IMR-90 (cell line): ENCODE results near the gene NATD1. TPM values are rescaled to one million over a fixed set of nuclear protein-coding genes. Genes with fewer than 3 reads are reported as not detected.

Experiments
- ATAC-seq: fragments of 200-7000 bp; cut with Tn5 transposase; 2 replicates; pipeline ENCODE4 v1.9.1; 2020; ENCODE audit warnings: low read depth, mild to moderate bottlenecking, moderate library complexity
- BruUV-seq: library from RNA; stranded (reverse); fragments of 400-500 nt; replicated peaks from 2 replicates; lab custom pipeline; 2021; lab: Mats Ljungman, UMichigan
- CTCF ChIA-PET: fragments of 300-600 bp; formaldehyde crosslinking; extraction: SDS; loops from one replicate; lab custom pipeline; 2021; ENCODE audit warnings: antibody characterized with exemption; lab: Yijun Ruan, JAX
- POLR2A ChIA-PET: fragments of 300-600 bp; sonication (Branson Sonifier 250); formaldehyde crosslinking; loops from one replicate; lab custom pipeline; 2022; ENCODE audit warnings: antibody characterized with exemption; ENCODE audit not compliant: unreplicated experiment; lab: Charles Lee
- DNase-seq: peaks from one replicate; pipeline ENCODE4 v3.0.0; 2013
- H2AFZ ChIP-seq: replicated peaks from 2 replicates; pipeline ENCODE3; 2013; ENCODE audit warnings: low read length, mild to moderate bottlenecking; ENCODE audit not compliant: poor library complexity
- H2AK5ac ChIP-seq: 2 replicates; pipeline ENCODE4 v1.6.1; 2013; ENCODE audit warnings: low read depth, low read length, inconsistent platforms
- H2AK9ac ChIP-seq: replicated peaks from 2 replicates; pipeline ENCODE3; 2013; ENCODE audit warnings: mild to moderate bottlenecking, low read depth, low read length, moderate library complexity; ENCODE audit not compliant: poor library complexity
- H2BK120ac ChIP-seq: 2 replicates; pipeline ENCODE4 v1.6.1; 2013; ENCODE audit warnings: low read depth, low read length, inconsistent platforms
- H2BK15ac ChIP-seq: 3 replicates; pipeline ENCODE4 v1.6.1; 2013; ENCODE audit warnings: low read depth, low read length, inconsistent platforms
- H2BK20ac ChIP-seq: 2 replicates; pipeline ENCODE4 v1.6.1; 2013; ENCODE audit warnings: low read depth, mild to moderate bottlenecking, inconsistent platforms, low read length, moderate library complexity
- H2BK5ac ChIP-seq: 2 replicates; pipeline ENCODE4 v1.6.1; 2013; ENCODE audit warnings: mild to moderate bottlenecking, low read depth, low read length, inconsistent platforms; ENCODE audit not compliant: poor library complexity, severe bottlenecking
- H3K14ac ChIP-seq: replicated peaks from 2 replicates; pipeline ENCODE4 v1.6.1; 2013; ENCODE audit warnings: low read depth, low read length, inconsistent platforms
- H3K18ac ChIP-seq: 2 replicates; pipeline ENCODE4 v1.6.1; 2013; ENCODE audit warnings: low read depth, low read length, control low read depth
- H3K23ac ChIP-seq: 2 replicates; pipeline ENCODE4 v1.6.1; 2013; ENCODE audit warnings: low read depth, low read length, inconsistent platforms
- H3K27ac ChIP-seq: 2 replicates; pipeline ENCODE4 v1.5.1; 2013; ENCODE audit warnings: mild to moderate bottlenecking, control low read depth, low read length; ENCODE audit not compliant: insufficient read depth
- H3K27me3 ChIP-seq: 2 replicates; pipeline ENCODE4 v1.6.1; 2013; ENCODE audit warnings: low read length; ENCODE audit not compliant: control insufficient read depth, insufficient read depth
- H3K36me3 ChIP-seq: 2 replicates; pipeline ENCODE4 v1.6.1; 2013; ENCODE audit warnings: low read length, mixed read lengths; ENCODE audit not compliant: control insufficient read depth, insufficient read depth
- H3K4ac ChIP-seq: 2 replicates; pipeline ENCODE4 v1.6.1; 2013; ENCODE audit warnings: low read depth, low read length, inconsistent platforms
- H3K4me1 ChIP-seq: 2 replicates; pipeline ENCODE4 v1.6.1; 2013; ENCODE audit warnings: low read length, mixed read lengths; ENCODE audit not compliant: control insufficient read depth, insufficient read depth
- H3K4me2 ChIP-seq: 2 replicates; pipeline ENCODE4 v1.6.1; 2013; ENCODE audit warnings: low read depth, mild to moderate bottlenecking, control low read depth, low read length, moderate library complexity
- H3K4me3 ChIP-seq: 2 replicates; pipeline ENCODE4 v1.5.1; 2013; ENCODE audit warnings: low read depth, mild to moderate bottlenecking, control low read depth, low read length, moderate library complexity; ENCODE audit not compliant: insufficient read depth
- H3K56ac ChIP-seq: 2 replicates; pipeline ENCODE4 v1.6.1; 2013; ENCODE audit warnings: low read length, inconsistent platforms; ENCODE audit not compliant: insufficient read depth; ENCODE audit errors: extremely low read depth
- H3K79me1 ChIP-seq, 2 experiments: 2 replicates each; pipeline ENCODE4 v1.6.1; 2013; ENCODE audit warnings: low read length in 2 of 2, inconsistent platforms in 1 of 2, low read depth in 1 of 2
- H3K9ac ChIP-seq: 2 replicates; pipeline ENCODE4 v1.6.1; 2013; ENCODE audit warnings: low read depth, low read length, control low read depth
- H3K9me1 ChIP-seq: 2 replicates; pipeline ENCODE4 v1.6.1; 2013; ENCODE audit warnings: low read length, inconsistent platforms; ENCODE audit not compliant: insufficient read depth
- H3K9me3 ChIP-seq: 2 replicates; pipeline ENCODE4 v1.6.1; 2013; ENCODE audit warnings: low read length; ENCODE audit not compliant: control insufficient read depth, insufficient read depth
- H4K20me1 ChIP-seq: 2 replicates; pipeline ENCODE4 v1.6.1; 2013; ENCODE audit warnings: low read length, inconsistent platforms; ENCODE audit not compliant: insufficient read depth
- H4K5ac ChIP-seq: 2 replicates; pipeline ENCODE4 v1.6.1; 2013; ENCODE audit warnings: mild to moderate bottlenecking, low read depth, low read length, control low read depth
- H4K8ac ChIP-seq, 2 experiments: 2 replicates each; pipeline ENCODE4 v1.6.1; 2013; ENCODE audit warnings: low read depth in 2 of 2, low read length in 2 of 2, control low read depth in 1 of 2, inconsistent platforms in 1 of 2
- H4K91ac ChIP-seq: 2 replicates; pipeline ENCODE4 v1.6.1; 2013; ENCODE audit warnings: low read depth, low read length, inconsistent platforms; ENCODE audit not compliant: insufficient read depth
- BHLHE40 ChIP-seq: fragments of 150-350 bp; IDR thresholded peaks from 2 replicates; pipeline ENCODE4 v1.6.1; 2016; ENCODE audit warnings: mild to moderate bottlenecking, low read depth, low read length
- CTCF ChIP-seq: conservative IDR thresholded peaks from 2 replicates; pipeline ENCODE4 v1.5.1; 2012; ENCODE audit warnings: mild to moderate bottlenecking, low read depth, low read length, improper control_type of control experiment
- FOS ChIP-seq: fragments of 150-350 bp; IDR thresholded peaks from 2 replicates; pipeline ENCODE4 v1.6.1; 2016; ENCODE audit warnings: low read depth, low read length
- MAZ ChIP-seq: IDR thresholded peaks from 2 replicates; pipeline ENCODE4 v1.6.1; 2012; ENCODE audit warnings: low read depth, mild to moderate bottlenecking, low read length, improper control_type of control experiment, moderate library complexity, borderline replicate concordance
- MXI1 ChIP-seq: IDR thresholded peaks from 2 replicates; pipeline ENCODE4 v1.6.1; 2012; ENCODE audit warnings: low read depth, mild to moderate bottlenecking, low read length, moderate library complexity, borderline replicate concordance
- NFE2L2 ChIP-seq: fragments of 150-350 bp; IDR thresholded peaks from 2 replicates; pipeline ENCODE4 v1.6.1; 2016; ENCODE audit warnings: low read depth, mild to moderate bottlenecking, low read length
- POLR2A ChIP-seq: IDR thresholded peaks from 2 replicates; pipeline ENCODE4 v1.6.1; 2012; ENCODE audit warnings: mild to moderate bottlenecking, low read depth, low read length
- RAD21 ChIP-seq: IDR thresholded peaks from 2 replicates; pipeline ENCODE4 v1.6.1; 2012; ENCODE audit warnings: low read length, improper control_type of control experiment
- RCOR1 ChIP-seq: IDR thresholded peaks from 2 replicates; pipeline ENCODE4 v1.6.1; 2012; ENCODE audit warnings: mild to moderate bottlenecking, low read length, improper control_type of control experiment; ENCODE audit not compliant: insufficient replicate concordance
- USF2 ChIP-seq: fragments of 150-350 bp; IDR thresholded peaks from 2 replicates; pipeline ENCODE4 v1.6.1; 2017; ENCODE audit warnings: mild to moderate bottlenecking, antibody characterized with exemption, low read length, low read depth
- WGBS, 2 experiments: methylation state at CpG; one replicate each; pipeline versions ENCODE4 v1.1.5 to v1.1.7; 2013; ENCODE audit warnings: missing lambda C conversion rate in 2 of 2; ENCODE audit not compliant: insufficient read length in 1 of 2; ENCODE audit errors: extremely low coverage in 2 of 2; 5-methylcytosine and 5-hydroxymethylcytosine counted together
- dilution Hi-C: fragments of 300-500 bp; cut with HindIII; formaldehyde crosslinking; loops from one replicate; pipeline ENCODE4 v1.14.3; 2018; ENCODE audit warnings: low sequenced_read_pairs; ENCODE audit not compliant: unreplicated experiment
- in situ Hi-C: fragments of 300-500 bp; cut with MboI; formaldehyde crosslinking; loops from 3 replicates; pipeline ENCODE4 v1.14.3; 2019; ENCODE audit warnings: low sequenced_read_pairs, inconsistent platforms, mixed read lengths
- intact Hi-C: fragments of 100-400 bp; cut with micrococcal nuclease; formaldehyde crosslinking; loops from 2 replicates; pipeline ENCODE4 v1.10.0; 2022
- polyA plus RNA-seq, 3 experiments: library from polyadenylated mRNA; depleted of rRNA; stranded (reverse); fragments of >200 nt; gene quantifications; 2 replicates each; pipeline ENCODE4 v1.2.3, GENCODE V29; 2012; ENCODE audit warnings: low replicate concordance in 1 of 3
- total RNA-seq: library from RNA; depleted of rRNA; stranded (reverse); fragments of >200 nt; gene quantifications from 2 replicates; pipeline ENCODE4 v1.2.3, GENCODE V29; 2012

Gene NATD1
- total and polyA plus RNA-seq, 2 of the 4 experiments (the other 2 are of a cell fraction), result 0.90 to 4.3 TPM

- Histone ChIP-seq H4K20me1 (peaks cover 37% of the 10 kb centered on the region), H4K8ac (peak overlapping the region; percentile 33 to 68; a peak in 3 of 4 replicates), H3K4ac (peak overlapping the region; percentile 99), H4K91ac (peak overlapping the region; percentile 78), H2AK5ac (peak overlapping the region; percentile 99), H3K9ac (0 out of 2 replicates have a peak overlapping the region, but pooled peaks have one; percentile 3), H2BK15ac (peak overlapping the region; percentile 82; the same call in 1 of the 3 replicates), H3K36me3 (no peaks in the 10 kb centered on the region; the same call in 1 of the 2 replicates), H2AFZ (peak overlapping the region; percentile 92), H3K14ac (peak overlapping the region; percentile 33; the same call in 1 of the 2 replicates), H2BK120ac (peak overlapping the region; percentile 99), H3K79me1 (peaks cover 6 to 58% of the 10 kb centered on the region in 2 experiments; a peak in 3 of 4 replicates), H2BK20ac (peak overlapping the region; percentile 99), H3K4me2 (peak overlapping the region; percentile 29), H3K4me3 (peak overlapping the region; percentile 21), H3K4me1 (peaks cover 39% of the 10 kb centered on the region), H3K27ac (peak overlapping the region; percentile 61), H3K9me3 (no peaks in the 10 kb centered on the region), H3K27me3 (no peaks in the 10 kb centered on the region), H2BK5ac (peak overlapping the region; percentile 95), H3K56ac (peak overlapping the region; percentile 24; the same call in 1 of the 2 replicates), H3K18ac (peak overlapping the region; percentile 6; the same call in 1 of the 2 replicates), H2AK9ac (peak overlapping the region; percentile 96), H3K9me1 (peaks cover 34% of the 10 kb centered on the region), H4K5ac (peak overlapping the region; percentile 20; the same call in 1 of the 2 replicates), H3K23ac (peak overlapping the region; percentile 94)
- TF ChIP-seq POLR2A (peak; percentile 31; the same call in 1 of the 2 replicates), FOS (peak; percentile 32; the same call in 1 of the 2 replicates), USF2 (0 out of 2 replicates have a peak, but pooled peaks have one; percentile 40), RCOR1 (peak; percentile 63), NFE2L2 (no peak), MXI1 (peak; percentile 39; the same call in 1 of the 2 replicates), MAZ (no peak), RAD21 (no peak), CTCF (no peak), BHLHE40 (peak; percentile 55)
- DNase-seq (peak; percentile 73), ATAC-seq (no peak)
- in situ Hi-C loops, result loop anchor here (5.0 kb wide), 1 partner anchor 229 kb away; no protein-coding TSS in a partner anchor
- CTCF ChIA-PET, result no interaction called here
- POLR2A ChIA-PET, result no interaction called here
- intact Hi-C loops, result loop anchor here (1.0 to 5.0 kb wide), 2 partner anchors 71 to 241 kb away; partner anchors contain the start of gene TMEM11
- no TSS peak for BruUV-seq
- dilution Hi-C loops, result no loop called here
- 16% methylated on average over 38 of the region's 49 CpGs; no CpG with 5 or more reads in 1 of the 2 experiments for WGBS, 2 experiments
Observed at GRCh38 chr17:21283482-21284318, 30.5 kb upstream of the NATD1 start.
